Measurements from ENCODE around the gene BTBD6.
"Not testable (repeated sequence)": the region's sequence is repeated elsewhere in the genome, so short reads cannot be mapped to it uniquely, and the experiment has no call there.

The BTBD6 gene

GRCh38 chr14:105297311-105297710 lies 49.0 kb downstream of the BTBD6 start:
- DNase-seq (ENCODE audit: low read depth): not testable (repeated sequence)

DNA sequence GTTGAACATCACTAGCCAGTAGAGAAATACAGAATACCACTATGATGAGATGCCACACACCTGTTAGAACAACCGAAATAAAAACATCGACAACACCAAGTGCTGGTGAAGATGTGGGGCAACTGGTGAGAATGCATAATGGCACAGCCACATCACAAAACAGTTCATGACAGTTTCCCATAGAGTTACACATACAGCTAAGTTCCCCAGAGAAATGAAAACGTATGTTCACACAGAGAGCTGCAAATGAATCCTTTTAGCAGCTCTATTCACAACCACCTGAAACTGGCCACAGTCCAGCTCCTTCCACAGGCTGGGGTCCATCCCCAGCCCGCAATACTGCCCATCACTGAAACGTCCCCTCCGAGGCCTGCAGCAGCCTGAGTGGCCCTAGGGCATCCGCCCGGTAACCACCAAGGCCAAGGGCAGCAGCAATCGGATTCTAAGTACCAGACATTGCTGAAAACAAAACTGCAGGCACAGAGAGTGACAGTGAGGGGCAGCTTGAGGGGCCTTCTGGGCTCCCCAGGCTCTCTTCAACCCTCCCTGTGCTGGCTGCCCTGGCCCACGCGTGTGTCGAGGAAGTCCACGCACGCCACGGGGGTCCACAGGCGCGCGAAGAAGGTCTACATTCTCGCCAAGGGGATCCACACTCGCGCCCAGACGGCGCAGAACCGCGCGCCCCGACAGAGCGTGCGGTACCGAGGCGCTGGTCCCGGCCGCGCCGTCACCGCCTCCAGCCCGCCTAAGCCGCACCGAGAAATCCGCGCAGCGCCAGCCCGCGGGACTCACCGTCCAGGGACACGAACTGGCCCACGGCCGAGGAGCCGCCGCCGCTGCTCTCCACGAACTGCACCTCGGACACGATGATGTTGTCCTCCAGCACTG lies 51.6 kb downstream of the BTBD6 start:
- no peak for DNase-seq (ENCODE audit: low read depth)

Measured in stimulated activated CD8-positive, alpha-beta memory T cell treated with anti-CD3 and anti-CD28 coated beads, Interleukin-15, amount 100 ng/mL, for 1 hour (primary cell).